Left cardiac atrium (tissue), 4 donors: Measurements from ENCODE around the gene PLXDC2. TPM values are rescaled to one million over a fixed set of nuclear protein-coding genes. Genes with fewer than 3 reads are reported as not detected.
A peak's percentile ranks its signal among the peaks of the same experiment; 100 is the strongest.

Experiments
- ATAC-seq, 2 donors: fragments of 200-7000 bp; cut with Tn5 transposase; one replicate each; pipeline ENCODE4 v1.9.1; 2020; ENCODE audit warnings: mild to moderate bottlenecking in 2 of 2, moderate library complexity in 2 of 2
- DNase-seq: peaks from one replicate; pipeline ENCODE4 v3.0.0-alpha.2; 2020
- intact Hi-C, 2 donors: fragments of 100-400 bp; cut with DNase I; formaldehyde crosslinking; loops; one replicate each; pipeline versions ENCODE4 v1.14.1 to v1.15.1; 2022 to 2023
- total RNA-seq, 2 donors: library from RNA; stranded (reverse); fragmentation: NEBNext Ultra II Directional; extraction: Animal tissue kit (Norgen Biotek cat#: 25700); gene quantifications; one replicate each; pipeline ENCODE4 v1.2.1, GENCODE V29; 2021
- donor health status: DM: no; HTN: yes; CAD: no.
- donor health status: DM: no; HTN: yes; CAD: no; lungs with severe emphysema.
- donor health status: DM: yes; HTN: yes; CAD: no.
- donor health status: Dilated cardiomyopathy.

Gene PLXDC2
- total RNA-seq, 2 donors from 2014 or later, result 19.8 to 25.3 TPM

DNA sequence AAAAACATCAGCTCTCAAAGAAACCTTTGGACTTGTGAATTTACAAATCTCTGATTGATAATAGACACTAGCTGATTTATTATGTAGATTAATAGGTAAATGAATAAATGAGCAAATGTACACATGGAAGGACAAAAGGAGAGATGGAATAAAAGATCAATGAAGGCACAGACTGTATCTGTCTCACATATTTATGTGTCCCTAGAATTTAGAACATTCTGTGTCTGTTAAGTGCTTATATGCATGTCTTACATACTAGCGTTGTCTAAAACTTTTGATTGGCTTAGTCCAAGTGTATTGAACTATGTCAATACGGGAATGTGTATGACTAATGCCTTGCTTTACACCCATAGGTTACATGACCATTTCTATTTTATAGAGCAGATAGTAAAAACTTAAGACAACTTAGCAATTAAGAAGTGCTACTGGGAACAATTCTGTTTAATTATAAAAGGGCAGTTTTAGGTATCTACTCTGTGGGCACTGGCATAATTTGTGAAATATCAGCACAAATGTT is 140.3 kb downstream of the PLXDC2 start:
- DNase-seq, result no peak
- intact Hi-C loops, result no loop called here
- ATAC-seq, result no peak

DNA sequence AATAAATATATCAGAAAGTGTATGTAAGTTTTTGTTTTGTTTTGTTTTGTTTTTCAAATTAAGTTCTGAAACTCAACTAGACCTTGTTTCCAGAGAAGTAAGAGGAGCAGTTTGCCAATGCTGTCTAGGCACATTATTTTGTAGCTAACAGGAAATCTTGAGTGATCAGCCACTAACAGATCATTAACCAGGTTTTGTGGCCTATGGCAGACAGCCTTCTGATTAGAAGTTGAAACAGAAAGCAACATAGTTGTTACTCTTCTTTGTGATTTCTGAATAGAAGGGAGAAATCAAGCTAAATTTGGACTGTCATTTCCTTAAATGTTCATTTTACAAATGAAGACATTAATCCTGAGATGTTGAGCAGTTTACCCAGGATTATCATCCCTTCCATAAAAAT is 142.6 kb downstream of the PLXDC2 start:
- DNase-seq, result no peak
- ATAC-seq, result no peak
- intact Hi-C loops, result no loop called here

DNA sequence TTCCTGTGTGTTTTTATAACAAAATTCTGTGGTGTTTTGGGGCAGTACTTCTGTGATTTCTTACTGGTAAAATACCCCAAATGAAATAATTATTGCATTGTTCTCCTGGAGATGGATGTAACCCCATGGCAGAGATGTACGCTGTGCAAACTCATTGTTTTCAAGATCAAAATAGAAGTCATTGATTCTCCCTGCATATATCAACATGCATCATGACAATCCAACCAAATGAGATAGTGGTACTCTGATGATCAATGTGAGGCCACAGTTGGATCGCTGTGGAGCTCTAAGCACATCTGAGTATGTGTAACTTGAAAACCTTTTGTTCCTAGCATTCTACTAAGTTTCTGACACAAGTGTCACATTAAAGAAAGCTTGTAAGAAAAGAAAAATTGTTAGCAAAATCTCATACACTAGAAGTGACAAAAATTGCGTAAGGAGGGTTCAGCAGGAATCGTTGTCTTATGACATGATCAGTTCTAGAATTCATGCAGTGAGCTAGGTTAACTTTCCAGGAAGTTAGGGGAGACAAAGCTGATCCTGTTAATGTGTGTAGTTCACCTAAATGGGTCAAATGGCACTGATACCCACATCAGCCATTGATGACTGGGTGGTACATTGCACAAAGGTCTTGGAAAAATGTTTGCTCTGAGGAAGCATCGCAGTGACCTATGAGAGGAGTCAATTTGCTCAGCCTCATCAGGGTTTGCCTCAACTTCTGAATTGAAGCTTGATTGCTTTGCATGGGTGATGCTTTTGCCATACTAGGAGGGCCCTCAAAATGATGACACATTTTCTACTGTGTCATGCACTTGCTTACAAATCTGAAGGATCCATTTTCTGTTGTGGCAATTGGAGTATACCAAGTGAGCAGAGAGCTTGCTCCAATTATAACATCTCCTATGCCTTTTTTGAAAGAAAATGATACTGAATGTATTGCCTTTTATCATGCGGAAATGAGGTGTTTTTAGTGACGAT is 145.1 kb downstream of the PLXDC2 start:
- ATAC-seq (no peak), DNase-seq (no peak)
- intact Hi-C loops, result no loop called here

DNA sequence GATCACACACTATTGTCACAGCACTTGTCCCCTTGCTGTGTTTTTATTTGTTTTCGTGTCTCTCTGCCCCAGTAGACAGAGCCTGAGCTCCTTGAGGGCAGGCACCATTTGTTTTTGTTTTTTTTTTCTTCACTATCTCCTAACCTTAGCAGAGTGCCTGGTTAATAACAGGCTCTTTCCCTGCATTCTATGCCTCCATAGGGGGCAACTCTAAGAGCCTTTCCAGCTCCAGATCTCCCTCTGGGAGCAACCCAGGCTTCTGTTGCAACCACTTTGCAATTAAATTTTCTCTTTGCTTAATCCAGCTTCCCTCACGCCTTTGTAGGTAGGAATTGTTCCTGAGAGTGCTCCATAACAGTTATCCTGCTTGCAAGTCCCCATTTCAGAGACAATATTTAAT is 148.4 kb downstream of the PLXDC2 start:
- intact Hi-C loops, result no loop called here
- ATAC-seq (no peak), DNase-seq (no peak)

DNA sequence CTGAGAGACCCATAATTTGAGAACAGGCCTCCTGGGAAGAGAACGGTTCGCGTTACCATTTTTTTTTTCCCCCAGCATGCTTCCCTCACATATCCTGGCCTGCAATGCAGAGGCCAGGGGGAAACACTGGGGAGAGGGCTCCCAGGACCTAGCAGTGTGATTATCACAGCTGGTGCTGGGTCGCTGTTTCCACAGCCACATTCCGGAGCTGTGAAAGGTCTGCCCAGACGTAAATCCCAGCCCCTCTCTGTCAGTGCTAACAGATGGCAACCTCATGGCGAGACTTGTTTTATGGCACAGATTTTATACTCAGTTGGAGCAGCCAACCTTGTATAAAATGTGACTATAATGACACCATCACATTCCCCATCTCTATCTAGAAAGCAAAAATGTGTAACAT is 150.5 kb downstream of the PLXDC2 start:
- ATAC-seq (no peak), DNase-seq (no peak)
- intact Hi-C loops, result no loop called here

DNA sequence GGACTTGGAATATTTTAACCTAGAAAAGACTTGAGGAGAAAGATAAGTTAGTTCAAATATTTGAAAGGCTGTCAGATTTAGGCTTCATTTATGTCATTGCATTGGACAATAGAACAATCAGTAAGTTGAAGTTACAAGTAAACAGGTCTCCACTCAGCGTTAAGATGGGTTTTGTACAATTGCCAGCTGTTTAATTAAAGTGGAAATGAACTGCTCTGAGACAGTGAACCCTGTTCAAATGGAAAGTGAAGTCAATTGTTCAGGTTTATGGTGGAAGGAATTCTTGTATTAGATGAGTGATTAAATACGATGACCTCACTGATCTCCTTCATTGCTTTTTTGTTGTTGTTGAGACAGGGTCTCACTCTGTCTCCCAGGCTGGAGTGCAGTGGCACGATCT is 151.7 kb downstream of the PLXDC2 start:
- DNase-seq (no peak), ATAC-seq (no peak)
- intact Hi-C loops, result no loop called here

DNA sequence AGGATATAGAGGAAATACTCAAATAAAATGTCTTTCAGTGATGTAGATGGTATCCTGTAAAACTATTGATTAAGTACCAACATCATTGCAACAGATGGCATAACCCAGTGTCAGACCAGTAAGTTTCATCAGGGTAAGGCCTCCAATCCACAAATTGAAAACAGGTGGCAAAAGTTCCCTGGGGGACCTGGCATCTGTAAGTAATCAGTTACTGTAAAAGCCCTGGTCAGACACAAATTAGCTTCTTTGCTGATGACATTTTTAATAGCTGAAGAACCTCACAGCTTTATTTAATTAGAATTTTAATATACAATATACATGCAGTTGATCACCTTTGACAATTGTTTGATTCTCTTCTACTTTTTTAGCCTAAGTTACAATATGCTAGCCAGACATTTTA is 152.5 kb downstream of the PLXDC2 start:
- intact Hi-C loops, result no loop called here
- no peak for DNase-seq
- no peak for ATAC-seq

DNA sequence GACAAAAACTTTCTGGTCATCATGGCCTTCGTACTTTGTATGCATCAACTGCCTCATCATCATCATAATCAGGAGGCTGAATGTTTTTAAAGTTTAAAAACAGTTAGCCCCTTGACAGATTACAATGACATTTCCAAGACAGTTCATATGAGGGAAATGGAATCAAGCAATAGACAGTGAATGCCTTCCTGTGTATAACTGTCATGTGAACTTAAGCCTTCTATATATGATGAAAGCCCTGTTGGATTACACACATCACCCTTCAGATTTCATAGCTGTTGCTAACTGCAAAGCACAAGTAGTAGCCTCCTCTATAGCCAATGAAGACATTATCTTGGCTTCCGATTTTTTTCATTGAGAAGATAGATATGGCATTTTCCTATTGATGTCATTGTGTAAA is 154.0 kb downstream of the PLXDC2 start:
- DNase-seq (no peak), ATAC-seq (peak in 1 of 2 donors; percentile 20)
- intact Hi-C loops, result no loop called here

DNA sequence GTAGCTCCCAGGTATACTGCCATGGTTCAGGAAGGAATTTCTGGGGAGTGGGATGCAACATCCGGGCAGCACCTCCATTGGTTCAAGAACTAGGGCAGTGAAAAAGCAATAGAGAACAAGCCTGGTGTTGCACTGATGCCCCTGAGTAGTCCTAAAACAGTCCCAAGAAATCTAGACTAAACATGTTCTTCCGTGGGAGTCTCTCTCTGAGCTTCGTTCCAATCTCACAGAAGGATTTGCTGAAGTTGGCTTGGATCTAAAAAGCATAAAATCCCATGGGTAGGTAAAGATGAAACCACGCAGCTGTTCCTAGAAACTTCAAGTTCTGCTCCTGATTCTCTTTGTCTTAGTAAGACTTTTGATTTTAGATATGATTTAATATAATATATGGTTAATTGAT is 154.5 kb downstream of the PLXDC2 start:
- DNase-seq (no peak), ATAC-seq (peak; percentile 27 to 80)
- intact Hi-C loops, result no loop called here

DNA sequence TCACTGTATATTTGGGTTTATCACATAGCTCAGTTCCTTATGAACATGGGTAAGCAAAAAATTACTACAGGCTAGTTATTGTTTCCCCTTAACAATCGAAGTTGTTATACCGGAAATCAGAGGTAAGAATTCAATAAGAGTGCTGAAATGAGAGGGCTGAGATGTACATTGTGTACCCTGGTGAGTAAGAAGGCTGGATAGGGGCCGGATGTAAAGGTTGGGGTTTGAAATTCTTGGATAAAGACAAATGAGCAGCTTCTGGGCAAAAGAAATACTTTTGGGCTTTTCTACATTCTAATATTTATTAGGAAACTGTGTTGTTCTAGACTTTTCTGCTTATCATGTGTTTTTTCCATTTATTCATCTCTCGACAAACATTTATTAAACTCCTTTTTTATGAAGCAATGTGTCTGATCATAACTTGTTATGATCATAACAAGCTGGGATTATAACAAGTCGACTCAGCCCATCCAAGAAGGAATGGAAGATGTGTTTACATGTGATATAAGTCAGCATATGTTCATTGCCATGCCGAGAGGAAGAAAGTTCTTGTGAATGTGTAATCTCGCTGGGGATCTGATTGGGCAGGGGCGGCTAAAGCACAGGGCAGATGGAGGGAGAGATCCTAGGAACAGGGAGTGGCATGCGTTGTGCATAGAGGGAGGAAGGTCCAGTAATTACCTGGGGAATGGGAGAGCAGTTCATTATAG is 155.3 kb downstream of the PLXDC2 start:
- no peak for DNase-seq
- peak in 1 of 2 donors; percentile 15 for ATAC-seq
- intact Hi-C loops, result no loop called here

DNA sequence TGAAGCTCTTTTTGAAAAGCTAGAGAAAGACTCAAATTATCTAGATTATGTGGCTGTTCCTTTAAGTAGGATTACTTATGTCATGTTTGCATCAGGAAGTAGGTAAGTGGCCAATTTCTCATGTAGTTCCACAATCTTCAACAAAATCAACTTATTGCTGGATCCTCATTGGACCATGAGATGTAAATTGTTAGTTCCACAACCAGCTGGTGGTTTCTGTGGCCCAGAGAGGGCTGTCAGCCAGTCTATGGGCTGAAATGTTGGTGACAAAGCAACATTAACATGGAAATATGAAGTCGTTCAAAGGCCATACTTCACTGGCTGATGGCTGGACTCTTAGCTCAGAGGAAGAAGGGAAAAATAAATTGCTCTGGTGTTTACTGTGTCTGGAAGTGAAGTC is 157.9 kb downstream of the PLXDC2 start:
- no peak for ATAC-seq
- DNase-seq, result no peak
- intact Hi-C loops, result no loop called here

DNA sequence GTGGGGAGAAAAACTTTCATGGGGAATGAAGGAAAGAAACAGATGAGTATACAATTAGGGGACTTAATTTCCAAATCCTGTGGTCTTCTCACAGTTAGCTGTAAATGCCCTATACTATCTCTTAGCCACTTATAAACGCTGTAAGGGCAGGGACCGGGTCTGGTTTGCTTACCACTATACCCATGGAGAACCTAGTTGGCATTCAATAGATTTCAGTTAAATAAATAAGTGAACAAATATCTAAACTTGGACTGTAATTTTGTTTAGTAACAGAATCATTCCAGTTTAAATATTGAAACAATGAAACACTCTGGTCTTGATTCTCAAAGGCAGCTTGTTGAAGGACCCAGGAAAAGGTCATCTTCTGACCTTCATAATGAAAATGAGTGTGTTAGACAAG is 158.3 kb downstream of the PLXDC2 start:
- intact Hi-C loops, result no loop called here
- no peak for DNase-seq
- no peak for ATAC-seq

DNA sequence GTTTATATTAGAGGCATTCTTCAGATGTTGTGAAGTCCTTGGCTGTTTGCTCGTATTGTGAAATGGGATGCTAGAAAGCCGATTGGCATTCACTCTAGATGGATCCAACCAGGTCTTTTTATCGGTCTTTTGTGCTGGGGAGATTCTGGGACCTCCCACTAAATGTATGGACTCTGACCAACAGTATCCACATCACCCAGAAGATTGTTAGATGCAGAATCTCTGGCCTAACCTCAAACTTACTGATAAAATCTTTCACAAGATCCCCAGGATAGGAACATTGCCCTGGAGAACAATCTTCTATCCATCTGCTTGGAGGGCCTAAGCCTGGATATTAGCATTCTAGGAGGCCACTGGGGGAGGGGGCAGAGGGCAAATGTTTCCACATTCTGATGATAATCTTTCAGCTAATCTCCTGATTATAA is 160.9 kb downstream of the PLXDC2 start:
- ATAC-seq (no peak), DNase-seq (no peak)
- intact Hi-C loops, result no loop called here

DNA sequence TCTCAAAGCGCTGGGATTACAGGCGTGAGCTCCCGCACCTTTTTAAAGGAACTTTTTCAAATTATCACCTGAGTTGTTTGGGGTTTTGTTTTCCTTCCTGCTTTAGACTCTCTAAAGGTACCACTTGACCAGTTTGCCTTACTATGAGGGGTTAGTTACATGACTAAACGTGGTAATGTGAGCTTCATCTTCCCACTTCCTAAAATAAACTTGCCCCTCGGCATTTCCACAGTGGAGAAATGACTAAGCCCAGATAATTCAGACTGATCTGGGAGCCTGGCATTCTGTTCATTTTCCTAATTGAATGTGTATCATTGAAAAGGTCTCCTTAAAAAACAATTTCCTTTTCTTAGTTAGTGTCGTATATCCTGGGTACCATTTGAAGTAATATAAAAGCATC is 163.4 kb downstream of the PLXDC2 start:
- DNase-seq, result no peak
- intact Hi-C loops, result no loop called here
- ATAC-seq, result no peak

DNA sequence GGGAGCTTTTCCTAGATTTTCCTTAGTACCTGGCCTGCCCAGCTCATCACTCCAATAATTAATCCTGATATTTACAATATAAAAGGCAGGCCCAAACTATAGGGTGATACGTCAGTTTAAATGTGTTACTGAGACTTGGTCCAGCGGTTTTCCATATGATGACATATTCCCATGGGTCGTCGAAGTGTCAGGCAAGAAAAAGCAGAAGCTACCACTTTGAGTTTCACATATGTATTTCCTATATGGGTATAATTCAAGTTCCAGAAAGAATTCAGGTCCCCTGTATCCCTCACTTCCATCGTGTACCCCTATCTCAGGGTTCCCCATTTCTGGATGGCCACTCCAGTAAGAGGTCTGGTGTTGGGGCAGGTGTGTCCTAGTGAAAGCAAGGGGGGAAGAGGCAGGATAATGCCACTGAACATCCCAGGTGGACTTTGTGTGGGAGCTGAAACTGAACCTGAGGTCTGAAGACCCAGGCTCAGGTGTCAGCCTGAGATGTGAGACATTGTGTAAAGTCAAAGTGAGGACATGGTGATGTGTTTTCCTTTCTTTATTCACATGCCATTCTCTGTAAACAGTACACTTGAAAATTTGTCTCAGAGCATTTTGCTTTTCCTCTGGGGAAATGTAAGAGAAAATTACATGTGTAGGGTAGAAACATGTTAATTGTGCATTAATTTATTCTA is 167.8 kb downstream of the PLXDC2 start:
- intact Hi-C loops, result no loop called here
- ATAC-seq (no peak), DNase-seq (no peak)

DNA sequence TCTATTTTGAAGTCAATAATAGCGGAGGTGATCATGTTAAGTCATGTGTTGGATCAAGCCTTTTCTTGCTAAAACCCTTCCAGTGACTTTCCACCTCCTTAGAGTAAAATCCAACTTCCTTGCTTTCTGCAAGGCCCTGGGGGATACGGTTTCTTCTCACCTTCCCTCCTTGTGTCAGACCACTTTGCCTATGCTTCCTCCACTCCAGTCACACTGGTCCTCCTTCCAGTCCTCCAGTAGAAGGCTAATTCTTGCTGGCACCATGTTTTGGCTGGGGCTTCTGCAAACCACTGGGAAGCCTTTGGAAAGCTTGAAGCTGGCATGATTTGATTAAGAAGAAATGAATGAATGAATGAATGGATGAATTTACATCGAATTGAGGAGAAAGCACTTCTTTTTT is 169.5 kb downstream of the PLXDC2 start:
- no peak for ATAC-seq
- no peak for DNase-seq
- intact Hi-C loops, result no loop called here

DNA sequence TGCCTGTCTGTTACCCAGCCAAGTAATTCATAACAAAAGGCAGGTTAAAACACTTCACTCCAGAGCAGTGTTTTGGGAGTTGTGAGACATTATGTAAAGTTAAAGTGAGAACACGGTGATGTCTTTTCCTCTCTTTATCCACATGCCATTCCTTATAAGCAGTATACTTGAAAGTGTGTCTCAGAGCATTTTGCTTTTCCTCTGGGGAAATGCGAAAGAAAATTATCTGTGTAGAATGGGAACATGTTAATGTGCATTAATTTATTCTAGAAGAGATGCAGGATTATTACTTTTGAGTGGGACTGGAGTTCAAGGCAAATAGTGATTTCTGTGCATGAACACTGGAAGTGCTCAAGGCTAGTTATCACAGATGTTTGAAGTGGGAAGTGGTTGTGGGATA is 170.4 kb downstream of the PLXDC2 start:
- intact Hi-C loops, result no loop called here
- no peak for ATAC-seq
- no peak for DNase-seq

DNA sequence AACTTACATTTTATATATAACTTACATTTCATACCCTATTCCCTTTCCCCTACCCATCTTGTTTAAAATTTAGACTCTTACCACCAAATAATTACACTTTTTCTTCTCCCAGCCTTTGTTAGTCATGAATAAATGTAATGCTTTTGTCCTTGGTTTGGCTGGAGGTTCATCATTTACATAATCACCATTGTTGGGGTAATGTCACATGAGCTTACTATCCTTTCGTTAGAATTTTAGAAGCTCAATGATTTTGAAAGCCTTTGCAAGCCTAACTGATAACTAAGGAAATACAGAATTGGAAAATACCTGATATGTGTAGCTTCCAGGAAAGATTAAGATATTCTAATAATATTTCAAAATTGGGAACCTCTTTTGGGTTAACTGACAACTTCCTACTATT is 171.7 kb downstream of the PLXDC2 start:
- no peak for ATAC-seq
- intact Hi-C loops, result no loop called here
- DNase-seq, result no peak

DNA sequence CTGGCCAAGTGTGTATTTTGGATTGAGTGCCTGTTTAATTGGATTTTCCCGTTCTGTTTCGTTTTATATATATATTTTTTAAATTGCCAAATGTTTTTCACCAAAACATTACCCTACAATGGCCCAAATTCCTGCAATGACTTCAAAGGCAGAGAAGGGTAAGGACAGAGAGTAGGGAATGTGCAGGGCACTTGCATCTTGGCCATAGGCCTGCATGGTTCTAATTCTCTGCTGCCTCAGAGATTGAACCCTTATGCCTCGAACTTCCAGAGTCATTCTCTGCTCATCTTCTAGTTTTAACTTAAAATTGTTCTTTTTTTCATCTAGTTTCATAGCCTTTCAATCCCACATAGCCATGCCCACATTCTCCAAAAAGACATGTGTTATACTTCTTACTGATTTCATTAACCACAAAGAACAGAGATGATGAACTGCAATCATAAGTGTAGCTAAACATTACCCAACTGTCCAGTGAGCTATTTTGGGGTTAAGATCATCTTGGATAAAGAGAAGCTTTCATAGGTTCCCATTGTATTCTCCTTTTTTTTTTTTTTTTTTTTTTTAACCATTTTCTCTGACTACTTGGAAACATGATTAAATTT is 177.6 kb downstream of the PLXDC2 start:
- no peak for ATAC-seq
- intact Hi-C loops, result no loop called here
- no peak for DNase-seq
